Activated gamma-delta T cell treated with Interleukin-2 at 50 U/mL for 16 hours (primary cell): Measurements from ENCODE around the gene DAB2IP.
"Not testable (repeated sequence)": the region's sequence is repeated elsewhere in the genome, so short reads cannot be mapped to it uniquely, and the experiment has no call there.

Experiments used
- DNase-seq: peaks from one replicate; pipeline ENCODE4 v3.0.0-alpha.2; 2020

The DAB2IP gene

DNA sequence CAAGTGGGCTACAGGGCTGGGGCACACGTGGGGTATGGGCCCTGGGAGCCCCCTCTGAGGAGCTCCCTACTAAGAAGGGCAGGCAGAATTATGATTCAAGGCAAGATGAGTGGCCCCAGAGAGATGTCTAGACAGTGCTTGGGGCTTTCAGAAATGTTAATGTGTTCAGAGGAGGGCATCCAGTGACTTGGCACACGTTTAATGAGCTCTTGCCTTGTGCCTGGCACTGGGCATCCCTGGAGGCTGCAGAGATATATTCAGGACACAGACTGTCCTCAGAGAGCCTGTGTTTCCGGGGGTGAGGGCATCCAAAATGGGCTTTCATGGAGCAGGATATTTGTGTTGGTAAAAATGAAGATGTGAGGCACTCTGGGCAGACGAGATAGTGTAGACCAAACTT lies 25.4 kb upstream of the DAB2IP start:
- no peak for DNase-seq

DNA sequence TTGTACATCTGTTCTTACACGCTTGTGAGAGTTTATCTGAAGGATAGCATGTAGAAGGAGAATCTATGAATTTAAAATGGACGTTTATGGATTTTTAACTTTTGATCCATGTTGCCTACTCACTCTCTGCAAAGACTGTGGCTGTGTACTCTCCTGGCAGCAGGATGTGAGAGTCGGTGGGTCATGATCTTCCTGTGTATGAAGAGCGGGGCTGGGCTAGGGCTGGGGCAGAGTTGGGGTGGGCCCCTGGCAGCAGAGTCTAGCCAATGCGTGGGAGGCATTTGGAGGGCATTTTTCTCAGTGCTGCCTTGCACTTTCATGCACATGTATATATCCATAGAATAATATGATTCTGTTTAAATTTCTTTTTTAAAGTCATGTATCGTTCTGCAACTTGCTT lies 24.0 kb upstream of the DAB2IP start:
- no peak for DNase-seq

DNA sequence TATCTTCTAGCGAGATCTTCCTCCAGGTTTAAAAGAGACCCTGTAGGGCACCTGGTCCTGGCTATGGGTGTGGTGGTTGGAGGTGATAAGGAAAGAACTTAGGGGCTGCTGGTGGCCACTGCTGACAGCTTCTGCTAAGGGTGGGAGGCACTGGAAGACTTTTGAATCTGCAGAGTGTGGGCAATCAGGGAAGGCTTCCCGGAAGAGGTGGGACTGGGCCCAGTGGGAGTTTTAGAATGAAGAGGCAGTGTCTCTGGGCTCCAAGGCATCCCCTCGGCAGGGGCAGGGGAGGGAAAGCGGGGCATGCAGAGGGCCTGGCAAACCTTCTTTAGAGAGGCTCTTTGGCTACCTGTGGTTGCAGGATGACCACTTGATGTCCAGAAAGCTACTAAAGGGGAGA lies 23.0 kb upstream of the DAB2IP start:
- no peak for DNase-seq

DNA sequence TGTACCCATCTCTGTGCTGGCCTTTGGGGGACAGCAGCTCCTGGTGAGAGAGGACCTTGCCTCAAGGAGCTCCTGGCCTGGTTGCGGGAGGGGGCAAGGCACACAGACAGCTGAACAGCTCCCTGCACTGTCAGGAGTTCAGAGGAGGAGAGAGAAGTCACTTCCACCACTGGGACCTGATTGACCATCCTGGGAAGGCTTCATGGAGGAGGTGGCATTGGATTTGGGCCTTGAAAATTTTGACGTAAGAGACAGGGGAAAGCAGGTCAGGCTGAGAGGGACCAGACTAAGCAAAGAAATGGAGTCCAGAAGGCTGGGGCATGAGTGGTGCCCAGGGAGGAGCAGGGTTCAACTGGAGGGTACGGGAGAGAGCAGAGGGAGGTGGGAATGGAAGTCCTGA lies 20.3 kb upstream of the DAB2IP start:
- DNase-seq, result no peak

DNA sequence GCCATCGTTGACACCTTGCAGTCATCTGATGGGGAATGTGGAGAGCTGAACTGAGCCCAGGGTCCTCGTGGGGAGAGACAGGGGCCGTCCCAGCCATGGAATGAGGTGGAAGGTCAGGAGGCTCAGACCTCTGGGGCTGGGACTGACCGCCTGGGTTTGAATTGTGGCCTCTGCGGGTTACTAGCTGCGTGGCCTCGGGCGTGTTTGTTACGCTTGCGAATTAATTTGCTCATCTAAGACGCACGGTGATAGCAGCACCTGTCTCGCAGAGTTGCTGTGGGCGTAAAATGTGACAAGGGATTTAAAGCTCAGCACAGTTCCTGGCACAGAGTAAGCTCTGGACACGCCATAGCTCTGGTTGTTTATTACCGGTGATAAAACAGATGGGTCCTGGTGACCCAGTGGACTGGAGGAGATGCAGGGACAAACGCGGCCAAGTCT lies 19.4 kb upstream of the DAB2IP start:
- no peak for DNase-seq

DNA sequence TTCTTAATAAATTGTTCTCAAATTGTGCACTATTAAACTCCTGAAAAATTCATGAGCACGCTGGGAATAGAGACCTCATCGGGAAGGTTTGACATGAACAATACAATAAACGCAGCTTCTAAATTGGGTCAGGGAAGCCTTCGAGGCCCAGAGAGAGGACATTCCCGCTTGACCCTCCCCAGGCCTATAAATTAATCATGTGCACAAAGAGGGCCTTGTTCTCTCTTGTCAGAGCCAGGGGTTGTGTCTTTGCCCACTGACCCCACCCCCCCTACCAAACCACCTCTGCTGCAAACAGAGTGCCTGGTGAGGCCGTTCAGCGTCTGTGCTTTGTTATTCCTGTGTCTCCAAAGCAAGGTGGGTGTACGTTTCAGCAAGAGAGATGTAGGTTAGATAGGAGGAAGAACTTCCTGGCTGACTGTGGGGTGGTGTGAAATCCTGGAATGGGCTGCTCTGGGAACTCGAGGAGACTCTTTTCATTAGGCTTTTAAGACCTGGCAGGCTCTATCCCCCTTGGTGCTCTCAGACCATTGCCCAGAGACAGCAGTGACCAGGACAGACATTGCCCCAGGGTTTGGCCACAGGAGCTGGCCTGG lies 18.2 kb upstream of the DAB2IP start:
- no peak for DNase-seq

DNA sequence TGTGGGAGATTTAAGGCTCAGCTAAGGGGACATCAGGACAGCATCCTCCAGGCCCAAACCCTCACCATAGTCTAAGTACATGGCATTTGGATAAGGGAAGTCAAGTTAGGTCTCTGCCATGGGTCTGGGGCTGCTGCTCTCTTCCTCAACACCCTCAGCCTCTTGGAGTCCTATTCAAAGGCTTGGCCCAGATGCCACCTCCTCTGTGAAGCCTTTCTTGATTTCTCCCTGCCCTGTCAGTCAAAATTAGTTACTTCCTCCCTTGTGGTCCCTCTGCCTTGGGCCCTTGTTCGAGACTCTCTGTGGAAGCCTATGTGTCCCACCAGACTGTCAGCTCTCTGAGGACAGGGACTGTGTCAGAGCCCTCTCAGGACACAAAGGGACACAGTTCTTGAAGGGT lies 17.7 kb upstream of the DAB2IP start:
- no peak for DNase-seq

DNA sequence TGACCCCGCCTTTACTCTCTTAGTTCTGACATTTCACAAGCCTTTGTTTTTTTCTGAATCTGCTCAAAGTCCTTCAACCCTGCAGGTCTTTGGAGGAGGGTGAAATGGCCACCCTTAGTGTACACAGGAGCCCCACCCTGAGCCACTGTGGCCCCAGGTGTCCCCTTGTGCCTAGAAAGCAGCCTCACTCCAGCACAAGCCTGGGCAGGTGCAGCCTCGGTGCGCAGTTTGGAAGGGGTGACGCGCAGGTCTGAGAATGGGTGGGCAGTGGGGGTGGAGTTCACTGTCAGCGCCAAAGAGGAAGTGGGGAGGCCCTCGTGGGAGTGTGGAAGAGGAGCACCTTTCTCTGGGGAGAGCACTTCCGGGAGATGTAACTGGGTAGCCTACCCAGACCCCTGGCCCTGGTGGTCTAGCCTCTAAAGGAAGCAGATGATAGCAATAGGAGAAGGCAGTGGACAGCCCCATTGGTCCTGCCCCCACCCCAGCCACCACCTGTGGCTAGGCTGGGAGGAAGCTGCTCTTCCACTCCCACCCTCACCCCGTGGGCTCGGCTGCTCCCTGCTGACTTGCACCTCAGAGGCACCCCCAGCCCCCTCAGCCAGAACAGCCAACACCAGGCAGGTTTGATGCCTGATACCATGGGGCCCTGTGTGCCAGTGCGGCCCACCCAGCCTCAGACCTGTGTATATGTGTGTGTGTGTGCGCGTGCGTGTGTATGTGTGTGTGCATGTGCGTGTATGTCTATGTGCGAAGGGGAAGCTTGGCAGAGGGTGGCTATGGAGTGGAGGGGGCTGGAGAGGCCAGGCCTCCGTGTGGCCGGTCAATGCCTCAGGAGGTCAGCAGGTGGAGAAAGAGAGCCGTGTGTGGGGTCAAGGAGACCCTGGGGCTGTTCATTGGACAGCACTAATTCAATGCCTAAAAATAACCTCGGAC lies 16.8 kb upstream of the DAB2IP start:
- DNase-seq, result no peak

DNA sequence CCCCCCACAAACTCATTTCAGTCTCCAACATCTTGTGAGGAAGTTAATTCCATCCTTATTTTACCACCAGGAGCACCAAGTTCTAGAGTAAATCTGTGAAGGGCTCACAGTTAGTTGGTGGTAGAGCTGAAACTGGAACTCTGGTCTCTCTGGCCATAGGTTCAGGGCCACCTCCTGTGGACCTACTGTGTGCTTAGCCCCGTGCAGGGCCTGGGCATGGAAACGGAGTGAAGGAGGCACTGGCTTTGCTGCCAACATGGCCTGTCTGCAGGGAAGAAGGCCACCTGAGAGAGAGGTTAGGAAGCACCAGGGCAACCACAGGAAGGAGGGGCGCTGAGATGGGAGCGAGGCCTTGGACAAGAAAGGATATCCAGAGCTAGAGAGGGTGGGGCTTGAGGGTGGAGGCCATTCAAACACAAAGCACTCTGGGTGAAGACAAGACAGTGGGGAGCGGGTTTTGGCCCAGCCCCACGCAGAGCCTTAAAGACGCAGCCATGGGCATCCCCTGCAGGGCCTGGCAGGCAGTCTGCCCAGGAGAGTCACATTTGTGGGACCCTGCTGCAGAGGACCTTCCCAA lies 16.0 kb upstream of the DAB2IP start:
- DNase-seq, result no peak

DNA sequence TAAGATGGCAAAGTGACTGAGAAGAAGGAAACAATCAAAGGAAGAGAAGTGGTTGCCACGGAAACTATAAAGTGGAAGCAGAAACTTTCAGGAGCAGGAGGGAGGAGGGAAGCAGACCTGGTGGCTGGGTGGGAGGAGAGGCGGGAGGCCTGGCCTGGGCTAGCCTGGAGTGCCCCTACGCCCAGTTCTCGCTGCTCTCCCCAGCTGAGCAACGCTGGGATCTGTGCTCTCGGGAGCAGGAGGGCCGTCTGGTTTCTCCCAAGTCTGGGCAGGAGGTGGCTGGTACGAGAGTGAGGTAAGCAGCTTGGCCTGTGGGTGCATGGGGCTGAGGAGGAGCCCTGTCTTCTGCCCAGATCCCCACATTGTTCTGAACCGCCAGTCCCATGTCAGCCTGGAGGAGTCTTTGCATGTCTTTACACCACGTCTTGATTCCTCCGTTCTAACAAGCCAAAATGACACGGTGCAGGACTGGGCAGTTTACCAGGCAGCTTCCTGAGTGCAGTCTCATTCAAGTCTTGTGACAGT lies 15.0 kb upstream of the DAB2IP start:
- DNase-seq, result no peak

DNA sequence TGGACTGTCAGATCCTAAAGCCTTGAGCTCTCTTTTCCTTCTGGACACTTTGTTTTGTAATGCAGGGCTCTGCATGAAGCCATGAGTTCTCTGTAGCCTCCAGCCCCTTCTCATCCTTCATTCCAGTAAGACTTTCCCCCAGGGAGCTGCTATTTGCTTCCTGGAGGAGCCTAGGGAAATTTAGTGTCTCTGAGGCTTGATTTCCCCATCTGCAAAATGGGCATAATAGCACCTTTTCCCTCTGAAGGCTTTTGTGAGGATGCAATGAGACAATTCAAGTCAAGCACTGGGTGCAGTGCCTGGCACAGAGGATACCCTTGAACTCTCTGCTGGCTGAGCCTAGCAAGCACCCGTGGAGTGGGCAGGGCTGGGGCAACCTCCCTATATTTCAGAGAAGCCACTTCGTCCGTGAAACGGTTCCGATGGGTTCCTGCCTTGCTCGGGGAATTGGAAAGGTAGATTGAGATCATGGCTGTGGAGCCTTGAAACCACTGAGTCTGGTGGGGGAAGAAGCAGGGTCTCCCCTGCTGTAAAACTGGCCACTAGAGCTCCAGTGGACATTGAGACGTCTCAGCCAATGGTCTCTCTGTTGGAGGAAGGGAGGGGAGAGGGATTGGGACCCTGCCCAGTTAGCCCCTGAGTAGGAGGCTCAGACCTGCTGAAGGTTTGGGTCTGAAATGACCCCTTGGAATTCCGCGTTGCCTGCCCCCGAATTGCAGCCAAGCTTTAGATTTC lies 14.3 kb upstream of the DAB2IP start:
- no peak for DNase-seq

DNA sequence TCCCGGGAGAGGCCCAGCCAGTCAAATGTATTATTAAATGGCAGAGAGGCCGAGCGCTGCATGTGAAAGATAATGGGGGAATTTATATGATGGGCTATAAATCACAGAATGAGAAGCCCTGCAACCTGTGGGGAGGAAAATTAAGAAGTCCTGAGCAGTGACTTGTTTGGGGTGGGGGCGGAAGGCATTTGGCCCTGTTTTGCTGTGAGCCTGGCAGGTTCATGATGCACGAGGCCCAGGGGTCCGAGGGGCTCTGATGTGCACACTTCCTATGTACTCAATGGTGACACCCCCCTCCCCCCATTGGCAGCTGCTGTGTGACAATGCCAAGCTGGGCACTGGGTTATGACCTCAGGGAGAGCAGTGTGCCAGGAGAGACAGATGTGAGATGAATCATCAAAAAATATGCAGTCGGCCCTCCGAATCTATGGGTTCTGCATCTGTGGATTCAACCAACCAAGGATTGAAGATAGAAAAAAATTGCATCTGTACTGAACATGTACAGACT lies 13.7 kb upstream of the DAB2IP start:
- DNase-seq, result no peak

DNA sequence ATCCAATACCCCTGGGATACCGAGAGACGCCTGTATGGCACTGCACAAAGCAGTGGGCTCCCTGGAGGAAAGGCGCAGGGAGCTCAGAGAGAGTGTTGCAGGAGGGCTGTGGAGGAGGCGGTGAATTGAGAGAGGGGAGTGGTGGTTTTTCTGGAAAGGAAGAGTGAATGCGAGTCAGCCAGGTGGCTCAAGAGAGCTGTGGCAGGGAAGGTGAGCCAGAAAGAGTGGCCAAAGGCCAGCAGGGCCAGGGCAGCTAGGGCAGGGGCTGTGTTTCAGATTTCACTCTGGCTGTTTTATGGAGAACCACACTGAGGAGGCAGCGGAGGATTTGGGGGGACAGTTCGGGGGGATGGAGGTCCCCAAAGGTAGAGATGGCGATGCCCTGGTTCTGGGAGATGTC lies 13.0 kb upstream of the DAB2IP start:
- no peak for DNase-seq

DNA sequence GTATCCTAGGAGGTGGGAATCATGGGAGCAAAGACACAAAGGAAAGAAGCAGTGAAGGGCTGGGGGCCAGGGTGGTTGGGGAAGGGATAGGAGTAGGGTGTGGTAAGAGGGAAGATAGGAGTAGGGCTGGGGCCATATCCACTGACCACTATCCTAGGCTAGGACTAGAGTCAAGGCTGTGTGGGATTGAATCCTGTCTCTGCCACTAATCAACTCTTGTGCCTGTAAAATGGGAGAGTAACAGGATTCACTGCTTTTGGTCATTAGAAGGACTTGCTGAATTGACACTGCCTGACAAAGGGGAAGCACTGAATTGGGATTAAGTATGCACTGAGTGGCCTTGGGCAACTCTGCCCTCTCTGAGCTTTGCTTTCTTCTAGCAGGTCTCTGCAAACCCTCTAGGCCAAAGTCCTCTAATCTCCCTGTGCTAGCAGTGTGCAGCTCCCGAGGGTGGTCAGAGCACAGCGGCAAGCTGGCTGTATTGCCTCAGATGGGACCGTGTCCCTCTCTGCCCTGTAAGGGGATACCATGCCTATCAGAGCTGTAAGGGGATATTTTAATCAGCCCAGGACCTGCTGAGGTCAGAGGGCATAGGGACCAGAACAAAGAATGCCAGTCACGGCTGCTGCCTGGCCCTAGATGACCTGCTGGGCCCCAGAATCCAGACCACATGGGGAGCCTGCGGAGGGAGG lies 12.4 kb upstream of the DAB2IP start:
- no peak for DNase-seq

DNA sequence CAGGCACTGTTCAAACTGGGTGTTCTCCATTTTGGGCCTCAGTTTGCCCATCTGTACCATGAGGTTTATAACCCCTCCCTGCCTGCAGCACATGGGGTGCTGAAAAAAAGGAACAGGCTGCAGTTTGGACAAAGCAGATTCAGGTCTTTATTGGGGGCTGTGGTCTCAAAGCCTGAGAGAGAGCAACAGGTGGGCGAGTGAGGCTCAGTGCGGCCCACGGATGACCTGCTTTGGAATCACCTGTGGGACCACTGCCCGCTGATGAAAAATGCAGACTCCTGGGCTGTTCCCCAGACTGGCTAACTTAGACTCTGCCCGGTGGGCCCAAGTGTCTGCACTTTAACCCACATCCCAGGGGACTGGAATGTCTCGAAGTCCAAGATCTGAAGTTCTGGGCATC lies 11.8 kb upstream of the DAB2IP start:
- no peak for DNase-seq

DNA sequence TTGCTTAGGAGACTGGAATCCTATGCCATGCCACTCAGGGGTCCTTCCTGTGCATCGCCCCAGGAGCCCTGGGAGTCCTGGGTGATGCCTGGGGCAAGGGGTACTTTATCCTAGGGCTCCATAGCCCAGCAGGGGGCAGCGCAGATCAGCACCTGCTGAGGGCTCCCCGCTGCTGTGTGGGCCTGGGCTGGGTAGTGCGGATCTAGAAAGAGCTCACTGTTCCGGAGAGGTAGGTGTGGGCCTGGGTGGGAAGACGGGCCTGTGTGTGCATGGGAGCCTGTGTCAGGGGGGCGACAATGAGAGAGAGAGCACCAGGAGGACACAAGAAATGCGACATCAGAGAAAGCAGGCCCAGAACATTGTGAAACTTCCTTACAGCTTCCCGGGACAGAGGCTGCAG lies 11.4 kb upstream of the DAB2IP start:
- DNase-seq, result no peak

DNA sequence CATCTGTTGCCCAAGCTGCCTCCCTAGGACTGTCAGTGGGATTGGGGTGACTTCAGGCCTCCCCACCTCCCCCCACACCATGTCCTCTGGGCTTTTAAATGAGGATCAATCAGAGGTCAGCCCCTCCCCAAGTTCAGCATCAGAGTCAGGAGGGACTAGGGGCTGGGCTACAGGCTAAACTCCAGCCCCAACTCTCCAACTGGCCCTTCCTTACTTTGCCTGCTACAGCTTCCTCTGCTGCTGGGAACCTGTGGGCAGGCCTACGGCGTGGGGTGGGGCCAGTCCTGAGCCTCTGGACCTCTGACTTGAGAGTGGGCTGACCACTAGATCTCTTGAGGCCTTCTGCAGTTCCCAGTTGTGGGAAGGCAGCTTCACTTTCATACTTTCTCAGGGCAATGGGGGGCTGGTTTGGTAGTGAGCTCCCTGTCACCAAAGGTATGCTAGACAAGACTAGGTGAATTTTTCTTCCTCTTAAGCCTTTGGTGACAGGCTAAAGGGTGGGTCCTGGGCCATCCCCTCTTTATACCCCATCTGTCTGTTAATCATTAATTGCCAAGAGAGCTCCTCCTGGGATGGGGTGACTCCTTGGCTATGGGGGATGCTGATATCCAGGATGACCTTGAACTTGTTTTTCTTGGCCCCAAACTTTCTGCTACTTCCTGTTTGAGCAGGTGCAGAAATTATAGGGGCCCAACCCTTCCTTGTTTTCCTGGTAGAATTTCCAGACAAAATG lies 10.8 kb upstream of the DAB2IP start:
- DNase-seq, result no peak

DNA sequence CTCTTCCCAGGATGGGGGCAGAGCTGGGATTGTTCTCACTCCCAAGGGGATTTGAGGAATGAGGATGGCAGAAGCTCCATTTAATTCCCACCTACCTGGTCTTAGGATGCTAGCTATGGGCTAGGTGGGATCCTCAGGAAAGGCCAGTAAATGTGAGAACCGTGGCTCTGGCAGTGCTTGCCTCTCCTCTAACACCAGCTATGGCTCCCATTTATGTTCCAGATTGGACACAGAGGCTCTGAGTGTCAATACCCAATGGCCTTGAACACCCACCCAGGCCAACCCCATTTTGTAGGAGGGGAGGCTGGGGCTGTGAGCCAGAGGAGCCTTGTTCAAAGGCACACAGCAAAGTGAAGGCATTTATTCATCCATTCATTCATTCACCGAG lies 10.2 kb upstream of the DAB2IP start:
- no peak for DNase-seq

DNA sequence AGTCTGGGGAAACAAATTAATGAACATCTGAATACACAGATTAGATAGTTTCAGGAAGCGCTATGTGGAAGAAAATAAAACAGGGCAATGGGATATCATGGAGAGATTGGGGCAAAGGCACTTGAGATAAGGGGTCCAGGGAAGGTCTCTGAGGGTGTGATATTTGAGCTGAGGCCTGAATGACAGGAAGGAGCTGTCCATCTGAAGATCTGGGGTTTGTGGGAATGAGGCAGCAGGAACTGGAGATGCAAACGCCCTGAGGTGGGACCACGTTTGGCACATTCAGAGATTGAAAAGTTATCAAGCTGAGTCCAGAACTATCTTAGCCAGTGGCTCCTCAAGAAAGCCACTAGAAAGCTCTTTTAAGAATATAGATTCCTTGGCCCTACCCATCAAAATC lies 8.7 kb upstream of the DAB2IP start:
- DNase-seq, result no peak

DNA sequence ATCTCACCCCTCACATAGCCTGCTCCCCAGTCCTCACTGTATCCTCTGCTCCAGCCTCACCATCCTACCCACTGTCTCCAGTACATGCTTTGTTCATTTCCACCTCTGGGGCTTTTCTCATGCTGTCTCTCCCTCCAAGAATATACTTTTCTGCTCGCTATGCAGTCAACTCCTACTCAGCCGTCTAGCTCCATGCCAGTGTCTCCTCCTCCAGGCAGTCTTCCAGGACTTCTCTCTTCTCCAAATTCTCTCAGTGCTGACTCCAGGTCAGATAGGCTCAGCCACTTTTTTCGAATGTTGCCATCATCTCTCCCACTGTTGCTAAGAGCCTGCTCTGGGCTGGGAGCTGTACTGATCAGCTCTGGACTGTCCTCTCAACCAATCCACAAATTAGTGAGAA lies 8.0 kb upstream of the DAB2IP start:
- DNase-seq, result no peak

DNA sequence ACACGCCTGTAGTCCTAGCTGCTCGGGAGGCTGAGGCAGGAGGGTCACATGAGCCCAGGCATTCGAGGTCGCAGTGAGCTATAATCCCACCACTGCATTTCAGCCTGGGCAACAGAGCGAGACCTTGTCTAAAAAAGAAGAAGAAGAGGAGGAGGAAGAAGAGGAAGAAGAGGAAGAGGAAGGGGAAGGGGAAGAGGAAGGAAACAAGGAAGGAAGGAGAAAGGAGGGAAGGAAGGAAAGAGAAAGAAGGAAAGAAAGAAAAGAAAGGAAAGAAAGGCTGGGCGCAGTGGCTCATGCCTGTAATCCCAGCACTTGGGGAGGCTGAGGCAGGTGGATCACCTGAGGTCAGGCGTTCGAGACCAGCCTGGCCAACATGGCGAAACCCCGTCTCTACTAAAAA lies 7.4 kb upstream of the DAB2IP start:
- DNase-seq, result not testable (repeated sequence)

DNA sequence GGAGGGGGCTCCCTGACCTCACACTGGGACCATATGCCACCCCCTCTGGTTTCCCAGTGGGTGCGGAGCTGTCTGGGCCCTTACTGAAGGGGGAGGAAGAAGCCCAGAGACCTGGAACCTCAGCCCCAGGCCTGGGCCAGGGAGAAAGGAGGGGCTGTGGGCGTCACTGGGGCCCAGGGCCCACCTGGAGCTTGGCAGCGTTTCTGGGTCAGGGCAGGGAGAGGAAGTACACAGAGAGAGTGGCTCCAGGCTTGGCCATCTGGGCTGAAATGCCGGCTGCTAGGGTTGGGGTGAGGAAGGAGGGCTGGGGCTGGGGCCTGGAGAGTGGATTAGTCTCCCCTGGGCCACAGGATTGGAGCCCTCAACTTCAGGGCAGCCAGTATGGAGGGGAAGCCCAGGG lies 6.4 kb upstream of the DAB2IP start:
- DNase-seq, result no peak
